Pulmonary artery endothelial cell (primary cell): ENCODE data around the gene ULK4. TPM values are rescaled to one million over a fixed set of nuclear protein-coding genes. Genes with fewer than 3 reads are reported as not detected.
A peak's percentile ranks its signal among the peaks of the same experiment; 100 is the strongest.
"Not testable (repeated sequence)": the region's sequence is repeated elsewhere in the genome, so short reads cannot be mapped to it uniquely, and the experiment has no call there.

Experiments
- DNase-seq: peaks from one replicate; pipeline ENCODE4 v3.0.0-alpha.2; 2011; ENCODE audit warnings: low read depth, low spot score
- total RNA-seq: library from RNA; depleted of rRNA; stranded (reverse); fragments of >200 nt; gene quantifications from 2 replicates; pipeline ENCODE4 v1.2.3, GENCODE V29; 2014

The ULK4 gene
- total RNA-seq, 1 donor from 2014 or later: 6.5 TPM

GRCh38 chr3:41768363-41768762 is 193.5 kb downstream of the ULK4 start:
- DNase-seq: no peak

GRCh38 chr3:41762867-41763266 is 199.0 kb downstream of the ULK4 start:
- not testable (repeated sequence) for DNase-seq

GRCh38 chr3:41753651-41754050 is 208.3 kb downstream of the ULK4 start:
- peak; percentile 22 for DNase-seq

GRCh38 chr3:41751597-41751996 is 210.3 kb downstream of the ULK4 start:
- no peak for DNase-seq

GRCh38 chr3:41749988-41750387 is 211.9 kb downstream of the ULK4 start:
- DNase-seq: no peak

GRCh38 chr3:41746215-41746614 is 215.7 kb downstream of the ULK4 start:
- DNase-seq: no peak

GRCh38 chr3:41742121-41742520 is 219.8 kb downstream of the ULK4 start:
- no peak for DNase-seq

- DNase-seq: no peak
These were observed 221.5 kb downstream of the ULK4 start for GRCh38 chr3:41740374-41740886.

GRCh38 chr3:41726891-41727290 is 235.0 kb downstream of the ULK4 start:
- no peak for DNase-seq

- no peak for DNase-seq
These were observed 244.3 kb downstream of the ULK4 start for GRCh38 chr3:41717641-41718040.

GRCh38 chr3:41716471-41716870 is 245.4 kb downstream of the ULK4 start:
- DNase-seq: no peak

GRCh38 chr3:41715376-41715775 is 246.5 kb downstream of the ULK4 start:
- no peak for DNase-seq

GRCh38 chr3:41711651-41712050 is 250.3 kb downstream of the ULK4 start:
- DNase-seq: peak; percentile 44

- DNase-seq: no peak
These were observed 251.1 kb downstream of the ULK4 start for GRCh38 chr3:41710646-41711388.

- DNase-seq: not testable (repeated sequence)
These were observed 252.7 kb downstream of the ULK4 start for GRCh38 chr3:41709213-41709612.

GRCh38 chr3:41708176-41708575 is 253.7 kb downstream of the ULK4 start:
- DNase-seq: no peak

GRCh38 chr3:41705893-41706292 is 256.0 kb downstream of the ULK4 start:
- DNase-seq: no peak

- DNase-seq: no peak
These were observed 260.7 kb downstream of the ULK4 start for GRCh38 chr3:41701191-41701698.

GRCh38 chr3:41700155-41700554 is 261.7 kb downstream of the ULK4 start:
- DNase-seq: no peak

GRCh38 chr3:41698898-41699297 is 263.0 kb downstream of the ULK4 start:
- no peak for DNase-seq

- DNase-seq: no peak
These were observed 264.2 kb downstream of the ULK4 start for GRCh38 chr3:41697702-41698101.

- not testable (repeated sequence) for DNase-seq
These were observed 266.1 kb downstream of the ULK4 start for GRCh38 chr3:41695806-41696205.

GRCh38 chr3:41693799-41694198 is 268.1 kb downstream of the ULK4 start:
- DNase-seq: no peak
